HG03103 (cell line): ENCODE measurements around the gene ZDHHC19.
"Not testable (repeated sequence)": the region's sequence is repeated elsewhere in the genome, so short reads cannot be mapped to it uniquely, and the experiment has no call there.

Experiments used
- ATAC-seq: cut with Tn5 transposase; IDR thresholded peaks from one replicate; pipeline ENCODE4 v1.9.1; 2021; ENCODE audit warnings: low read depth; ENCODE audit not compliant: unreplicated experiment

The ZDHHC19 gene

DNA sequence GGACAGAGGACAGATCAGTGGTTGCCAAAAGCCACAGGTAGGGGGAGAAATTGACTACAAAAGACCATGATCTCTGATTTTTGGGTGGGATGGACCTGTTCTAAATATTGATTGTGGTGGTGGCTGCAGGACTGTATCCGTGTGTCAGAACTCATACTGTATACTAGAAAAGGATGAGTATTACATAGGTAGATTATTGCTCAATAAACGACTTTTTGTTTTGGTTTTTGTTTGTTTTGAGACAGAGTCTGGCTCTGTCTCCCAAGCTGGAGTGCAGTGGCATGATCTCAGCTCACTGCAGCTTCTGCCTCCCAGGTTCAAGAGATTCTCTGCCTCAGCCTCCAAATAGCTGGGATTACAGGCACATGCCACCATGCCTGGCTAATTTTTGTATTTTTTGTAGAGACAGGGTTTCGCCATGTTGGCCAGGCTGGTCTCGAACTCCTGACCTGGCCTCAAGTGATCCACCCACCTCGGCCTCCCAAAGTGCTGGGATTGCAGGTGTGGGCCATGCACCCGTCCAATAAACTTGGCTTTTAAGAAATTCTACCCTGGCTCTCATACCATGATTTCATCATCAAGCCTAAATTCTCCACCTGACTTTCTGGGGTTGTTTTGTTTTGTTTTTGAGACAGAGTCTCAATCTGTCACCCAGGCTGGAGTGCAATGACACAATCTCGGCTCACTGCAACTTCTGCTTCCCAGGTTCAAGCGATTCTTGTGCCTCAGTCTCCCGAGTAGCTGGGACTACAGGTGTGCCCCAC, 5.6 kb downstream of the ZDHHC19 start:
- not testable (repeated sequence) for ATAC-seq

DNA sequence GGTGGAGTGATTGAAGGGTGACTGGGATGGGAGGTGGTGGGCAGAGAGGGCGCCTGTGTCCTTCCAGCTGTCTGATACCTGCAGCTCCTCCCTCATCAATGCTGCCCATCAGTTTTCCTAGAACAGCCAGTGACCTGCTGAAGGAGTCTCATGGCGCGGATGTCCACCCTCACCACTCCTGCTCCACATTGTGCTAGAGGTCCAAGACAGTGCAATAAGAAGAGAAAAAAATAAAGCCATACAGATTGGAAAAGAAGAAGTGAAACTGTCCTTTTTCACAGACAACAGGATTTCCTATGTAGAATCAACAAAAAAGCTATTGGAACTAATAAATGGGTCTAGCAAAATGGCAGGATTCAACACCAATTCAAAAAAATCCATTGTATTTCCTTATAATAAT, 7.4 kb downstream of the ZDHHC19 start:
- no peak for ATAC-seq

DNA sequence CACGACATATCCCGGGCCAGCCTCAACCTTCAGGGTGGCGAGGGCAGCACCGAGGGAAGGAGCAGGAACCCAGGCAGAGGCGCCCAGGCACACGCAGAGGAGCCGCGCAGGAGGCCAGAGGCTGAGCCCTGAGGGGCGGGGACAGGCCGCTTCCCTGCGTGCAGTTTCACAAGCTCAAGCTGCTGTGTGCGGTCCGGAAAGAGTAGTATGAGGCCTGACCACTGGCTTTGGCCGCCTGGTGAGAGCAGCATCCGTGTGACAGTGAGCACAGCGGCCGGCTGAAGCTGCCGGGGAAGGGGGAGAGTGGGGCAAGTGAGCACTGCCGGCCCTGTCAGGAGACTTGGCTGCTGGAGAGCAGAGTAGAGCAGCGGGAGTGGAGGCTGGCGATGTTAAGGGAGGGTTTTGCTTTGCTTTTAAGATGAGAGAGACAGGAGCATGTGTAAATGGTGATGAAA, 8.7 kb downstream of the ZDHHC19 start:
- no peak for ATAC-seq

DNA sequence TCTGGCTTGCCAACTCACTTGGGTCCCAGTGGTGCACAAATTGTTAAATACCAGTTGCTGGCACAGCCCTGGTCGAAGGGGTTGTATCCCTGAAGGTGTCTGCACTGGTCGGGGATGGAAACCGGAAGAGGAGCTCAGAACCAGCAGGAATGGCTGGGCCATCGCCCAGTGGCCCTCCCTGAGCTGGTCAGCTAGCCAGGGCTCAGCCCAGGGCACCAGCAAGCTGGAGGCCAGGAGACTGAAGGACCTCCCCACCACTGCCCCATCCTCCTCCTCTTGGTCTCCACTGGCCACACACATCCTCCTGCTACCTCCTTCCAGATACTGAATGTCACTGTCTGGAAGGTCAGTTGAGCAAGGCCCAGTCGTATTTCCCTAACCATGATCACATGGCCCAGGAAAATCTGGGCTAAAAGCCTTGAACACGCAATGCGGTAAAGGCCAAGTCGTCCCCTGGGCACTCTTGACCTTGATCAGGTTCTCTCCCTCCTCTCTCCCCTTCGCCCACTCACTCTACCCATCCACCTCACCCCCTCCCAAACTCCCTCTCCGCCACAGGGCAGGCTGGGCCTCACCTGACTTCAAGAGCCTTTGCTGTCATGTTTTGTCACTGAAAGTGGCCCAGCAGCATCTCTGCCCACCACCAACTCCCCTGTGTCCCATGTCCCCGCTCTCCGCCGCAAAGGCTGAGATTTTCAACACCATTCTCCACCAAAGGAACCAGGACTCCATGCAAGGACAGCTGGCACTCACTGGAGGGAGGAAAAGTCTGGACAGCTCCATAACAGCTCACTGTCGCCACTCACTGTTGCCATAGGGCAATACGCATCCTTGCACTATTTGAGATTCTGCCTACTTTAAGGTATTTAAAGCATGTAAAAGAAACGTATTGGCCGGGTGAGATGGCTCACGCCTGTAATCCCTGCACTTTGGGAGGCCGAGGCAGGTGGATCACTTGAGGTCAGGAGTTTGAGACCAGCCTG, 12.1 kb downstream of the ZDHHC19 start:
- no peak for ATAC-seq

DNA sequence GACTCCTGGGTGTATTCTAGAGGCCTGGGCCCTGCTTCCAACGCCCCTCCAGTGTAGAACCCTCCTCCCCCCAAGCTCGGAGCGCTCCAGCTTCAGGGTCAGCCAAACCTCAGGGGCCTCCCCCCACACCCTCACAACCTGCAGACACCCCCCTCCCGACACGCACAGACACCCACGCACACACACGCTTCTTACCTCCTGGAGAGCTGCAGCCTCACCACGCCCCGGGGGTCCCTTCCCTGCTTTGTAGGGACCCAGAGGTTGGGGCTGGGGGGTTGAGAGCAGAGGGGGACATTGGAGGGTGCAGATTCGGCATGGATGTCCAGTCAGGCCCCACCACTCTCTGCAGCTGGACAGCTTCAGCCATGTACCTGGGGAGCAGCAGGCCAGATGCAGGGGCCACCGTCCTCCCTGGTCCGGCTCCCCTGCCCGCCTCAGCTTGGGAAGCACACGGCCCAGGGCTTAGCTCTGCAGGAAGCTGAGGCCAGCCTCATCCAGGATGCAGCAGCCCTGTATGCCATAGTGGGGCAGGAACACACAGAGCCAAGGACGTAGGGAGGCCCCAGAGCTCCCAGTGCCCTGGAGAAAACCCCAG, 13.0 kb downstream of the ZDHHC19 start:
- no peak for ATAC-seq

DNA sequence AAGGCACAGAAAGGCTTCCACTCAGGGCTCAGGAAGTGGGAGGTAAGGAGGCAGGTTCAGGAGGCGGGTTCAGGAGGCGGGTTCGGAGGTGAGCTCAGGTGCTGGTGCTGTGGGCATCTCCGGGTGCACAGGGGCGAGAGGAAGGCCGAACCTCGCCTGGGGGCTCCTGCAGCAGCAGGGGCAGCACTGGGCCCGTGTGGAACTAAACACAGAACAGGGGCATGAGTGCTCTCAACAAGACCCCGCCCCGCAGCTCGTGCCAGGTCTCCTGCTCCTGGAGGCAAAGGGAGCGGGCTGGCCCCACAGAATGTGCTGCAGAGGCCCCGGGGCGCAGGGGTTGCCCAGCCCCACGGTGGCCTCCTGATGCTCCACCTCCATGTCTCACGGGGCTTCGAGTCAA, 13.7 kb downstream of the ZDHHC19 start:
- ATAC-seq: no peak

DNA sequence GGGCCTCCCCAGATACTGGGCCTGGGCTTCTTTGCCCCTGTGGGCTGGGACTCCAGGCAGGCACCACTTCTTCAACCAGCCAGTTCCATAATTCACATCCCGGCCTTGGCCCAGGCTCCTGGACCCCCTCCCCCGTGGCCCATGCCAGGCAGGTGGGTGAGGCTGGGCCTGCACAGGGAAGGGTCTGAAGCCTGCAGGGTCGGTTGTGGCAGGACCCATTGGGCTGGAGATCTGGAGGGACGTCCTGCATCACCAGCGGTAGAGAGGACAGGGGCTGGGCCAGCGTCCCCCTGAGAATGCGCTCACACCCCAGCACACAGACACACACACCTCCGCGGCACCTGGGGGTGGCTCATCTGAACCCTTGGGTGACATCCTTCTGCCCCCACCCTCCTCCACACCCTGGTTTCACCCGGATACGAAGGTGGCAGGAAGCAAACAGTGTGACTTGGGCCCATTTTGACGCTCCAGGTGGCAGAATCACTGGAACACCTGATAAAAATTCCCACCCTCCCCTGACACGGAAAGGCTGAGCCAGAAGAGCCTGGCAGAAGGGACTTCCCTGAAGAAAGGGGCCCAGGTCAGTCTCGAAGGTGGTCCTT, 15.4 kb downstream of the ZDHHC19 start:
- no peak for ATAC-seq

DNA sequence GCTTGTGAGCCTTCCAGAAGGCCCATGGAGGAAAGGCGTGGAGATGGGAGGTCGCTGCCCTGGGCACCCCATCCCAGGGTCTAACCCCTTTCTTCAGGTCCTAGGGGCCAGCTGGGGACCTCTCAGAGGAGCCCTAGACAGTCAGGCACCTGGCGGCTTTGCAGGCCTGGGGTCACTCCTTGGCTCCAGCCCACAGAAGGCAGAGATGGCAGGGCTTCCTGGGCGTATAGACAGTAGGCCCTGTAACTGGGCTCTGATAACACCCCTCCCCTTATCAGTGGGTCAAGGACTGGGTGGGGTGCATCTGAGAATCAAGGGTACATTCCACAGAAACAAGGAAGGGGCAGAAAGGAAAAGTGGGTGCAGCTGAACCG, 16.7 kb downstream of the ZDHHC19 start:
- no peak for ATAC-seq

DNA sequence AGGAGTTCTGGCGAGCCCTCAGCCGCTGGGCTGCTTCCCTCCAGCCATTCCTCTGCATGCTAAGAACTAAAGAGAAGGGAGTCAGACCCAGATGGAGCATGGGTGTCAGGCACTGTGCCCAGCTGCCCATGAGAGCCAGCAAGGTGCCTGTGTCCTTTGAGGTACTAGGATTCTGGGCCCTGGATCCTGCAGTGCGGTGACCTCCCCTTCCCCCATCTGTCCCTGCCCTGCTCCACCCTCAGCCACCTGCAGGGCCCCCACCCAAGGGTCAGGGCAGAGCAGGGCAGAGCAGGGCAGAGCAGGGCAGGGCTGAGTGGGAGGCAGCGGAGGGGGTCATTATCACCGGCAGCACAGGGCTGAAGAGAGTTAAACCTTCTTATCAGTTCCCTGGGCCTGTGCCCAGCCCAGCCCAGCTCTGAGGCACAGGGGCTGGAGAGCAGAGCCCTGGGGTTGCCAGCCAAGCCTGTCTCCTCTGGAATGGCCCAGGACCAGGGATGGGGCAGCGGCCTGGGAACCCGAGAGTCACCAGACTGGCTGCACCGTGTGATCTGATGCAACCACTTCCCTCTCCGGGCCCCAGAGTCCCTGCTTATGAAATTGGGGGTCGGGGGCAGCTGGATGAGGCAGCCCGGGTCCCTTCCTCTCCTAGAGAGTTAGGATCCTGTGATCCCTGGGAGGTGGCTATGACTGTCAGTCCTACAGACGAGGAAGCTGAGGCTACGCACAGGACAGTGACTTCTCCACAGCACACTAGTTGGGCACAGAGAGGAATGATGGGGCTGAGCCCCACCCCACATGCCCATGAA, 17.3 kb downstream of the ZDHHC19 start:
- ATAC-seq: no peak

DNA sequence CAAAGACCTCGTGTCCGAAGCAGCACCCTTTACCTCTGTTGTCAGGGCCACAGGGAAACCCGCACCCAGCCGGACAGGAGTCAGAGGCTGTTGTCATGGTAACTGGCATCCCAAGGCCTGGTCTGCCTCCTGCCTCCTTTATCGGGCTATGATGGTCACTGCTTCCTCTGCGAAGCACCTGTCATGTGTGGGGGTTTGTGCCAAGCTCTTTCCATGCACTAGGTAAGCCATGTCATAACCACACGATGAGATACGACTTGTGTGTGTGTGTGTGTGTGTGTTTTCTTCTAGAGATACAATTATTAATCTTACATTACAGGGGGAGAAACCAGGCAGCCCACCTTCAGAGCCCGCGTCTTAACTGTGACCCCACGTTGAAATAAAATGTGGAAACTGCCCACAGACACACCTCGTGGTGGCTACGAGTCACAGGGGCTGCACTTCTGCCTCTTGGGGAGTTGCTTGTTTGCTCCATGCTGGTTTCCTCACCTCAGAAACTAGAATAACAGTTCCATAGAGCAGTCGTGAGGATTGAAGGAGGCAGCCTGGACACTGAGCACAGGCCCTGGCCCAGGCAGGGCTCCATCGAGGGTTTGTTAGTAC, 18.0 kb downstream of the ZDHHC19 start:
- ATAC-seq: no peak

DNA sequence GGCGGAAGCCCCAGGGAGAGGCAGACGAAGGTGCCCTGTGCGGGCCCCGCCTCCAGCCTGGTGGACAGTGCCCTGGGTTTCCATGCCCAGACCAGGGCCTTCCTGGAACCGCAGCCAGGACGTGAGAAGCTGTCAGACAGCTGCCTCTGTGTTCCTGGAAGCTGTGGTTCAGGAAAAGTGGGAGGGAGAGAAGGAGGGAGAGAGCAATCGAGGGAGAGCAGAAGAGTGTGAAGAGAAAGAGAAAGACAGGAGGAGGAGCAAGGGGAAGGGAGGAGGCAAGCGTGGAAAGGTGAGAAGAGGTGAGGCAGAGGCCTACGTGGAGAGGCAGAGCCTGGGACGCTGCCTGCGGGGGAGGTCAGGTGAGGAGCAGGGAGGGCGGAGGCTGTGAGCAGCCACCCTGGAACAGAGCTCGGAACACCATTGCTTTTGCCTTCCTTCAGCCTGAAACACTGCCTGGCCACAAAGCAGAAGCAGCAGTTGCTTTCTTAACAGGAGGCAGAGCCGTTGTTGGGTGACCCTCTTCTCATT, 18.6 kb downstream of the ZDHHC19 start:
- no peak for ATAC-seq

DNA sequence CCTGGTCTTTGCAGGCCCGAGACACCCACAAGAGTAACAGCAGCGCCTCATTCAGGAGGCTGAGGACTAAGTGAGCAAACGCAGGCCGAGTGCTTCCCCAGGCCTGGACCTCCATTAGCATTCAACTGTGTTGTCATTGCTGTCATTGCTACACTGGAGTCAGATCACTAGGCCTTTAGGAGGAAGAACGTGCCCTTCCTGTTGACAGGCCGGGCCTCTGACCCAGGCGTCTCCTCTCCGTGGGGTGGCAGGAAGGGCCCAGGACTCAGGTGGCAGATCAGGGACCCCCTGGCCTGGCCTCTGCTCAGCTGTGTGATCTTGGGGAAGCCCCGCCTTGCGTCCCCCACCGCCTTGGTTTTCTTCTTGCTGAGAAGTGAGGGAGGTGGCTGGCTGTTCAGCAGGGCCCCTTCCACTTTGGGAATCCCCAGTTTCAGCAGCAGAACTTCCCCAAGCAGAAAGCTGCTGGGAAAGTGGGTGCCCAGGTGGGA, 19.1 kb downstream of the ZDHHC19 start:
- no peak for ATAC-seq

DNA sequence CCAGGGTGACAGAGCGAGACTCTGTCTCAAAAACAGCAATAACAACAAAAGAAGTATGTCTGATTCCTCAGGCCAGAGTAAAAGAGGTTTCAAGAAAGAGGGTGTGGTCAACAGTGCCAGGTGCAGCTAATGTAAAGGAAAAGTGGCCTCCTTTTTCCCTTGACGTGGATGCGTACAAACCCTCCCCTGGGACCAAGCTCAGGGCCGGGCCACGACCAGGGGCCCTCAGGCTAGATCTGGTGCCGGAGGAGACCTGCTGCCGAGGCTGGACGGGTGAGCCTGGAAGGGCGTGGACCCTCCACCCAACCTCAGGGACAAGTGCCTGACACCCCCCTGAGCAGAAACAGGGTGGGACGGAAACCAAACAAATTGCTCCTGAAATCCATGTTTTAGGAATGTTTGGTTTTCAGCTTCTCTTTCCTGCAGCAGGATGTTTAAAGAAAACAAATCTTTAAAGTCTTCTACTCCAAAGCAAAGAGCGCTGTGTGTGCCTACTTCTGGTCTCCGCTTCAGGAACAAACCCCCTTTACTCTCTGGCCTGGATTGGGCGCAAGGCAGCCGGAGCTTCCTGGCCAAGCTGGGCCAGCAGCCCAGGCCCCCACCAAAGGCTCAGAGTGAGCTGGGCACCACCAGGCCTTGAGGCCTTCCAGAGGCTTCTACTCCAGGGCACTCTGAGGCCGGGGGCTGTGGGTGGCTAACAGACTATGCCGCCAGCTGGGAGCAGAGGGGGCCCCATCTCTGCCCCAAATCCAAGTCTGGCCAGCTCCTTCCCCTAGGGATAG, 21.4 kb downstream of the ZDHHC19 start:
- ATAC-seq: no peak

DNA sequence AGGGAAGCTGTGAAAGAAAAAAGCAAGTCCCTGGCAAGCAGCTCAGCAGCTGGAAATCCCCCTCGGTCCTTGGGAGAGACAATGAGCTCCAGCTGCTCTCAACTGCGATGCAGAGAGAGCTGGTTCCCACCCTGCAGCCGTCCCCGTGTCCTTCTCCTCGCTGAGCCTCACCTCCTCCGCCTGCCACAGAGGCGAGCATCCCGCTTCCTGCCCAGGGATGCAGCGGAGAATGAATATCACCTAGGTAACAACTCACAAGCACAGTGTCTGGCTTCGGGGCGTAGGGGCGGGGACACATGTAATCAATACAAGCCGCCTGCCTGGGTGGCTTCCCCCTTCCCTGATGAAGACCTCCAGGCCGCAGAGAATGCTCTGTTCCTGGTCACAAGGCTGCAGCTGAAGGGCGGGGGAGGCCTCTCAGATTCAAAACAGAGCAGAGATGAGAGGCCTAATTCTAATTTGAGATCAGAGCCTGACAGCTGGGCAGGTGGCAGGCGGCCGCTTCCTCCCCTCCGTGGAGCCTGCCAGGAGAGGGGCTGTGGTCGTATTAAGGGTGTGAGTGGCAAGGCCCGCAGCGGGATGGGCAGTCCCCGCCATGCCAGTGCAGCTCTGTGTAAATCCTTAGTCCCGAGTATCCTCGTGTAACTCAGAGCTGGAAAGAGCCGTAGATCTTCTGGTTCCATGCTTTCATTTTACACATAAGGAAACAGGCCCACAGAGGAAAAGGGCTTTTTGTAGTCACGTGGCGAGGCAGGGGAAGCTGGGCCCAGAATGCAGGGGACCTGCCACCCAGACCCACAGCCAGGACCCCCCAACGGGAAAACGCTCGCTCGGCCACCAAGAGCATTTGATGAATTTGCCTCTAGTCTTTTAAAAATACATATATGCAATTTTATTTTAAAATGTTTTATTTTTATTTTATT, 24.3 kb downstream of the ZDHHC19 start:
- no peak for ATAC-seq

DNA sequence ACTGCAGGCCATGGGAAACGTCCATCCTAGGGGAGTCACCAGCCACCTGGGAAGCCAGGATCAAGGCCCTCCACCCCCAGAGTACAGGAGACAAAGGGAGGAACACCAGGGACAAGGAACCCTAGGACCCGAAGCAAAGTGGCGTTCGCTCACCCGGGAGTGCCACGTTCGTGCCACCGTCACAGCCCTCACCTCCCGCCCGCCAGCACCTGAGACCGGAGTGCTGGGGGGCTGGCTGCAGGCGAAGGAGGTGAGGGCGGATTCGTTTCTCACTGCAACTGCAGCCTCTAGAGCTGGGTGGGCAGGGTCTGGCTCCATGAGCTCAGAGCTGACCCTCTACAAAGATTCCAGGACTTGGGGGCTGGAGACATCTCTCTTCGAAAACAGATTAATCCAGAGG, 26.3 kb downstream of the ZDHHC19 start:
- no peak for ATAC-seq

DNA sequence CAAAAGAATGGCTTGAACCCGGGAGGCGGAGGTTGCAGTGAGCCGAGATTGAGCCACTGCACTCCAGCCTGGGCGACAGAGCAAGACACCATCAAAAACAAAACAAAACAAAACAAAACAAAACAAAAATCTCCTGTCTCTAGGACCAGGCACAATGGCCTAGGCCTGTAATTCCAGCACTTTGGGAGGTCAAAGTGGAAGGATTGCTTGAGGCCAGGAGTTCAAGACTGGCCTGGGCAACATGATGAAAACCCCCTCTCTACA, 27.1 kb downstream of the ZDHHC19 start:
- not testable (repeated sequence) for ATAC-seq

DNA sequence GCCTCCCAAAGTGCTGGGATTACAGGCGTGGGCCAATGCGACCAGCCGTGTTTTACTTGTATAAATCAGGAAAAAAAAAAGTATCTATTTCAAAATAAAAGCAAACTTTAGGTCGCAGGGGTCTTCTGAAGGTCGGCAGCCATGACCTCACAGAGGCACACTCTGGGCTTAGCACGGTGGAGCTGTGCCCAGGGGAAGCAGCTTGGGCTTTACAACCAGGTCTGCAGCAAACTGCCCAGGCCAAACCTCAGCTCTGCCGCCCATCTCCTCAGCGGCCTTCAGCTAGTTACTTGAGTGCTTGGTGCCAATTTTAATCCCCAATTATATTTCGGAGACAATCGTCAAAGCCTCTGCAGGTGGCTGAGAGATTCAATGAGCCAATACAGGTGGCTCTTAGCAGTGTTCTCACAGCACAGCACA, 30.1 kb downstream of the ZDHHC19 start:
- ATAC-seq: no peak

DNA sequence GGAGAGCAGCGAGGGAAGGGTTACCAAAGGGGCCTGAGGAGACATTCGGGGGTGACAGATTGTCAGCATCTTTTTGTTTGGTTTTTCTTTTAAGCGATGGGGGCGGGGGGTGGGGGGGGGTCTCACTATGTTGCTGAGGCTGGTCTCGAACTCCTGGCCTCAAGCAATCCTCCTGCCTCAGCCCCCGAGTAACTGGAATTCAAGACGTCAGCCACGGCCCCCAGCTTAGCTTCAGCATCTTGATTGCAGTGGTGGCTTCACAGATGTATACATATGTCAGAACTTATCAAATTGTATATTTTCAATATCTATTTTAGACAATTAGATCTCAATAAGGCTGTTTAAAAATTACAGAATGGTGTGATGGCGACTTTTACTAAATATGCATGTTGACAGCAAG, 30.9 kb downstream of the ZDHHC19 start:
- no peak for ATAC-seq
